HepG2 (cell line): ENCODE results near the gene TBL3. TPM values are rescaled to one million over a fixed set of nuclear protein-coding genes. Genes with fewer than 3 reads are reported as not detected.

Experiments used
- ELF3 ChIP-seq: IDR thresholded peaks from 2 replicates; pipeline ENCODE4 v1.6.1; 2016; ENCODE audit warnings: missing genetic modification reagents, missing compliant biosample characterization
- HMGA1 ChIP-seq: sonication (generic); formaldehyde crosslinking; conservative IDR thresholded peaks from 2 replicates; pipeline ENCODE4 v1.4.0; 2020; ENCODE audit warnings: missing genetic modification reagents
- KDM3A ChIP-seq: IDR thresholded peaks from 2 replicates; pipeline ENCODE4 v1.6.1; 2018; ENCODE audit warnings: low read depth, missing compliant biosample characterization
- MED8 ChIP-seq: sonication (generic); formaldehyde crosslinking; IDR thresholded peaks from 2 replicates; pipeline ENCODE4 v1.8.1; 2023; ENCODE audit warnings: mild to moderate bottlenecking, missing genetic modification reagents; ENCODE audit not compliant: insufficient replicate concordance
- PAF1 ChIP-seq: IDR thresholded peaks from 2 replicates; pipeline ENCODE4 v1.6.1; 2016; ENCODE audit warnings: missing genetic modification reagents, missing compliant biosample characterization
- PAX8 ChIP-seq: sonication (generic); formaldehyde crosslinking; IDR thresholded peaks from 2 replicates; pipeline ENCODE4 v1.8.0; 2022; ENCODE audit warnings: mild to moderate bottlenecking, missing genetic modification reagents, borderline replicate concordance
- SRSF9 ChIP-seq: fragments of 200-400 bp; formaldehyde crosslinking; IDR thresholded peaks from 2 replicates; pipeline ENCODE4 v1.6.1; 2018; ENCODE audit warnings: borderline replicate concordance, mild to moderate bottlenecking, low read depth, low read length; ENCODE audit not compliant: insufficient read depth, poor library complexity, severe bottlenecking
- TAF1 ChIP-seq: sonication (generic); formaldehyde crosslinking; IDR thresholded peaks from 2 replicates; pipeline ENCODE4 v1.4.0; 2020; ENCODE audit warnings: missing genetic modification reagents
- ZFP41 ChIP-seq: sonication (generic); formaldehyde crosslinking; IDR thresholded peaks from 2 replicates; pipeline ENCODE4 v1.4.0; 2020; ENCODE audit warnings: mild to moderate bottlenecking, missing genetic modification reagents, borderline replicate concordance
- ZKSCAN5 ChIP-seq: sonication (generic); formaldehyde crosslinking; IDR thresholded peaks from 2 replicates; pipeline ENCODE4 v1.5.1; 2020; ENCODE audit warnings: mild to moderate bottlenecking, missing genetic modification reagents
- ZNF33B ChIP-seq: sonication (generic); formaldehyde crosslinking; IDR thresholded peaks from 2 replicates; pipeline ENCODE4 v1.5.1; 2020; ENCODE audit warnings: mild to moderate bottlenecking, missing genetic modification reagents
- ZNF343 ChIP-seq: sonication (generic); formaldehyde crosslinking; IDR thresholded peaks from 2 replicates; pipeline ENCODE4 v1.4.0; 2020; ENCODE audit warnings: mild to moderate bottlenecking, missing genetic modification reagents
- ZNF629 ChIP-seq: sonication (generic); formaldehyde crosslinking; conservative IDR thresholded peaks from 2 replicates; pipeline ENCODE4 v1.5.0; 2020; ENCODE audit warnings: missing genetic modification reagents
- polyA plus RNA-seq, 8 experiments: library from polyadenylated mRNA; depleted of rRNA in 3 of 8; stranded (reverse) in 7 of 8; unstranded in 1 of 8; fragments of >200 nt; fragmentation: Illumina TruSeq in 4 of 8; extraction: Trizol in 4 of 8; gene quantifications; 2 replicates each; pipeline versions ENCODE4 v1.2.1 to v1.2.3, GENCODE V29; 2011 to 2016; ENCODE audit warnings: low read depth in 4 of 8, missing spikeins in 1 of 8, mixed read lengths in 1 of 8; ENCODE audit not compliant: insufficient read depth in 1 of 8
- total RNA-seq, 5 experiments: library from RNA; depleted of rRNA; stranded (reverse); fragments of >200 nt; fragmentation: Illumina TruSeq; extraction: Trizol; gene quantifications; 2 replicates each; pipeline ENCODE4 v1.2.3, GENCODE V29; 2016; ENCODE audit warnings: low read depth in 1 of 5
- TF ChIP-seq, protein P1 (sequence below): sonication (generic); formaldehyde crosslinking; IDR thresholded peaks from 2 replicates; pipeline ENCODE4 v1.4.0; 2020; ENCODE audit warnings: missing genetic modification reagents
- TF ChIP-seq, protein P2 (sequence below): IDR thresholded peaks from 2 replicates; pipeline ENCODE4 v1.6.1; 2016; ENCODE audit warnings: missing biosample characterization, missing genetic modification reagents, low read depth
- TF ChIP-seq, protein P3 (sequence below): sonication (generic); formaldehyde crosslinking; IDR thresholded peaks from 2 replicates; pipeline ENCODE4 v1.4.0; 2020; ENCODE audit warnings: missing genetic modification reagents
- TF ChIP-seq, protein P4 (sequence below): sonication (generic); formaldehyde crosslinking; IDR thresholded peaks from 2 replicates; pipeline ENCODE4 v1.8.1; 2023; ENCODE audit warnings: missing genetic modification reagents, mild to moderate bottlenecking, borderline replicate concordance
- TF ChIP-seq, protein P5 (sequence below): sonication (generic); formaldehyde crosslinking; conservative IDR thresholded peaks from 2 replicates; pipeline ENCODE4 v1.8.0; 2022; ENCODE audit warnings: missing genetic modification reagents

The TBL3 gene
- total and polyA plus RNA-seq, 2 of the 13 experiments (the other 11 are each of a cell fraction or from before 2014, with no cell fraction given) = 16.8 to 38.0 TPM

DNA sequence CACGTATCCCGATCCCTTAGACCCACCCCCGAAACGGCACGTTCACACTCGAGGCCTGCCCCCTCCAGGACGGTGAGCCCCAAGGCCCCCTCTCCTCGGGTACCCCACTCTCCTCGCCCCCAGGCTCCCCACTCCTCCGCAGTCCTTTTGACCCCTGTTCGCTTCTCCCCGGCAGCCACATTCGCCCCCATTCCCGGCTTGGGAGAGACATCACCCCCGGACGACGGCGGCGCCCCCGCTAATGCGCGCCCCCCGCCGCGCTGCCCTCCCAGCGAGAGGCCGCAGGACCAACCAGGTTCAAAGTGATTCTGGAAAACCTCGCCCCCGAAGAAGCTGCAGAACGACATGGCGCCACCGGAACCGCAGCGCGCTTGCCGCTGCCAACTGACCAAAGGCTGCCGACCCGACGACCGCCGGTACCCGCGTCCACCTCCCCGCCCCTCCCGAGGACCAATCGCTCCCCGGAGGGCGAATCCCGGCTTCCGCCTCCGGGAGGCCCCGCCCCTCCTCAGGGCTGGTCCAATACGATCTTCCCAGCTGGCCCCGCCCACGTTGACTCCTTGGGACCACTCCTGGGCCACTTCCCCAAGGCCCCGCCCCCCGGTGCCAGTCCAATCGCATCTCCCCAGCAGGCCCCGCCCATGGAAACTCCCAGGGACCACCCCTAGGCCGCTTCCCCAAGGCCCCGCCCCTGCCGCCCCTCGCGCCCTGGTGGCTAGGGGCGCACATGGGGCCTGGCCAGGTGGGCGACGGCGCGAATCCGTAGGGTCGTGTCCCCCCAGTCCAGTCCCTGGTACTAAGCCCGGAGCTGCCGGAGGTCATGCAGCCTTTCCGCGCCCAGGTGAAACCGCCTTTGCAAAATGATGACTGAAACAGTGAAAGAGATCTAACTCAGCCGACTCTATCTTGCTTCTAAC, 28.8 kb upstream of the TBL3 start, which contains the start of gene MSRB1 (continued):
- no peak for TF ChIP-seq PAF1 (CRISPR knock-in tag)
- peak; percentile 76 for TF ChIP-seq ZNF343 (CRISPR knock-in tag)
- TF ChIP-seq PAX8 (CRISPR knock-in tag) = peak; percentile 97
- no peak for TF ChIP-seq ZNF629 (CRISPR knock-in tag)
- TF ChIP-seq KDM3A (CRISPR knock-in tag) = no peak; the same call in 1 of the 2 replicates
- TF ChIP-seq, protein P1, sequence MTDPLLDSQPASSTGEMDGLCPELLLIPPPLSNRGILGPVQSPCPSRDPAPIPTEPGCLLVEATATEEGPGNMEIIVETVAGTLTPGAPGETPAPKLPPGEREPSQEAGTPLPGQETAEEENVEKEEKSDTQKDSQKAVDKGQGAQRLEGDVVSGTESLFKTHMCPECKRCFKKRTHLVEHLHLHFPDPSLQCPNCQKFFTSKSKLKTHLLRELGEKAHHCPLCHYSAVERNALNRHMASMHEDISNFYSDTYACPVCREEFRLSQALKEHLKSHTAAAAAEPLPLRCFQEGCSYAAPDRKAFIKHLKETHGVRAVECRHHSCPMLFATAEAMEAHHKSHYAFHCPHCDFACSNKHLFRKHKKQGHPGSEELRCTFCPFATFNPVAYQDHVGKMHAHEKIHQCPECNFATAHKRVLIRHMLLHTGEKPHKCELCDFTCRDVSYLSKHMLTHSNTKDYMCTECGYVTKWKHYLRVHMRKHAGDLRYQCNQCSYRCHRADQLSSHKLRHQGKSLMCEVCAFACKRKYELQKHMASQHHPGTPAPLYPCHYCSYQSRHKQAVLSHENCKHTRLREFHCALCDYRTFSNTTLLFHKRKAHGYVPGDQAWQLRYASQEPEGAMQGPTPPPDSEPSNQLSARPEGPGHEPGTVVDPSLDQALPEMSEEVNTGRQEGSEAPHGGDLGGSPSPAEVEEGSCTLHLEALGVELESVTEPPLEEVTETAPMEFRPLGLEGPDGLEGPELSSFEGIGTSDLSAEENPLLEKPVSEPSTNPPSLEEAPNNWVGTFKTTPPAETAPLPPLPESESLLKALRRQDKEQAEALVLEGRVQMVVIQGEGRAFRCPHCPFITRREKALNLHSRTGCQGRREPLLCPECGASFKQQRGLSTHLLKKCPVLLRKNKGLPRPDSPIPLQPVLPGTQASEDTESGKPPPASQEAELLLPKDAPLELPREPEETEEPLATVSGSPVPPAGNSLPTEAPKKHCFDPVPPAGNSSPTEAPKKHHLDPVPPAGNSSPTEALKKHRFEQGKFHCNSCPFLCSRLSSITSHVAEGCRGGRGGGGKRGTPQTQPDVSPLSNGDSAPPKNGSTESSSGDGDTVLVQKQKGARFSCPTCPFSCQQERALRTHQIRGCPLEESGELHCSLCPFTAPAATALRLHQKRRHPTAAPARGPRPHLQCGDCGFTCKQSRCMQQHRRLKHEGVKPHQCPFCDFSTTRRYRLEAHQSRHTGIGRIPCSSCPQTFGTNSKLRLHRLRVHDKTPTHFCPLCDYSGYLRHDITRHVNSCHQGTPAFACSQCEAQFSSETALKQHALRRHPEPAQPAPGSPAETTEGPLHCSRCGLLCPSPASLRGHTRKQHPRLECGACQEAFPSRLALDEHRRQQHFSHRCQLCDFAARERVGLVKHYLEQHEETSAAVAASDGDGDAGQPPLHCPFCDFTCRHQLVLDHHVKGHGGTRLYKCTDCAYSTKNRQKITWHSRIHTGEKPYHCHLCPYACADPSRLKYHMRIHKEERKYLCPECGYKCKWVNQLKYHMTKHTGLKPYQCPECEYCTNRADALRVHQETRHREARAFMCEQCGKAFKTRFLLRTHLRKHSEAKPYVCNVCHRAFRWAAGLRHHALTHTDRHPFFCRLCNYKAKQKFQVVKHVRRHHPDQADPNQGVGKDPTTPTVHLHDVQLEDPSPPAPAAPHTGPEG (CRISPR knock-in tag) = peak; percentile 48; the same call in 1 of the 2 replicates
- TF ChIP-seq, protein P2, sequence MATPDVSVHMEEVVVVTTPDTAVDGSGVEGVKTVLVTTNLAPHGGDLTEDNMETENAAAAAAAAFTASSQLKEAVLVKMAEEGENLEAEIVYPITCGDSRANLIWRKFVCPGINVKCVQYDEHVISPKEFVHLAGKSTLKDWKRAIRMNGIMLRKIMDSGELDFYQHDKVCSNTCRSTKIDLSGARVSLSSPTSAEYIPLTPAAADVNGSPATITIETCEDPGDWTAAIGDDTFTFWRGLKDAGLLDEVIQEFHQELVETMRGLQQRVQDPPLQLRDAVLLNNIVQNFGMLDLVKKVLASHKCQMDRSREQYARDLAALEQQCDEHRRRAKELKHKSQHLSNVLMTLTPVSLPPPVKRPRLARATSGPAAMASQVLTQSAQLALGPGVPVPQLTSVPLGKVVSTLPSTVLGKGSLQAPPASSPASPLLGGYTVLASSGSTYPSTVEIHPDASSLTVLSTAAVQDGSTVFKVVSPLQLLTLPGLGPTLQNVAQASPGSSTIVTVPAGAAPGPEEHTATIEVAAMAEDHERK (CRISPR knock-in tag) = no peak
- no peak for TF ChIP-seq SRSF9
- TF ChIP-seq, protein P3, sequence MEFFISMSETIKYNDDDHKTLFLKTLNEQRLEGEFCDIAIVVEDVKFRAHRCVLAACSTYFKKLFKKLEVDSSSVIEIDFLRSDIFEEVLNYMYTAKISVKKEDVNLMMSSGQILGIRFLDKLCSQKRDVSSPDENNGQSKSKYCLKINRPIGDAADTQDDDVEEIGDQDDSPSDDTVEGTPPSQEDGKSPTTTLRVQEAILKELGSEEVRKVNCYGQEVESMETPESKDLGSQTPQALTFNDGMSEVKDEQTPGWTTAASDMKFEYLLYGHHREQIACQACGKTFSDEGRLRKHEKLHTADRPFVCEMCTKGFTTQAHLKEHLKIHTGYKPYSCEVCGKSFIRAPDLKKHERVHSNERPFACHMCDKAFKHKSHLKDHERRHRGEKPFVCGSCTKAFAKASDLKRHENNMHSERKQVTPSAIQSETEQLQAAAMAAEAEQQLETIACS = no peak
- TF ChIP-seq, protein P4, sequence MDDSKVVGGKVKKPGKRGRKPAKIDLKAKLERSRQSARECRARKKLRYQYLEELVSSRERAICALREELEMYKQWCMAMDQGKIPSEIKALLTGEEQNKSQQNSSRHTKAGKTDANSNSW = no peak
- peak; percentile 36 for TF ChIP-seq MED8 (CRISPR knock-in tag)
- TF ChIP-seq ELF3 = peak; percentile 50; the same call in 1 of the 2 replicates
- TF ChIP-seq HMGA1 (CRISPR knock-in tag) = no peak
- no peak for TF ChIP-seq ZFP41 (CRISPR knock-in tag)
- 0 out of 2 replicates have a peak, but pooled peaks have one; percentile 43 for TF ChIP-seq ZNF33B (CRISPR knock-in tag)
- TF ChIP-seq ZKSCAN5 (CRISPR knock-in tag) = no peak
- TF ChIP-seq, protein P5, sequence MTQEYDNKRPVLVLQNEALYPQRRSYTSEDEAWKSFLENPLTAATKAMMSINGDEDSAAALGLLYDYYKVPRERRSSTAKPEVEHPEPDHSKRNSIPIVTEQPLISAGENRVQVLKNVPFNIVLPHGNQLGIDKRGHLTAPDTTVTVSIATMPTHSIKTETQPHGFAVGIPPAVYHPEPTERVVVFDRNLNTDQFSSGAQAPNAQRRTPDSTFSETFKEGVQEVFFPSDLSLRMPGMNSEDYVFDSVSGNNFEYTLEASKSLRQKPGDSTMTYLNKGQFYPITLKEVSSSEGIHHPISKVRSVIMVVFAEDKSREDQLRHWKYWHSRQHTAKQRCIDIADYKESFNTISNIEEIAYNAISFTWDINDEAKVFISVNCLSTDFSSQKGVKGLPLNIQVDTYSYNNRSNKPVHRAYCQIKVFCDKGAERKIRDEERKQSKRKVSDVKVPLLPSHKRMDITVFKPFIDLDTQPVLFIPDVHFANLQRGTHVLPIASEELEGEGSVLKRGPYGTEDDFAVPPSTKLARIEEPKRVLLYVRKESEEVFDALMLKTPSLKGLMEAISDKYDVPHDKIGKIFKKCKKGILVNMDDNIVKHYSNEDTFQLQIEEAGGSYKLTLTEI (CRISPR knock-in tag) = no peak
- TF ChIP-seq TAF1 (CRISPR knock-in tag) = peak; percentile 96
